ENCODE data around the gene DLG2.

- TF ChIP-seq EP300 (IDR thresholded peaks at IDR 0.05), result no peak
- no peak for TF ChIP-seq CTCF (IDR thresholded peaks at IDR 0.05)
- no peak for TF ChIP-seq POLR2A (IDR thresholded peaks at IDR 0.05; ENCODE audit: low read depth)
These were observed 1763.9 kb downstream of the DLG2 start for GRCh38 chr11:83863272-83863671.
